Gastroesophageal sphincter (tissue), 4 donors: ENCODE results near the gene CYLD. TPM values are rescaled to one million over a fixed set of nuclear protein-coding genes. Genes with fewer than 3 reads are reported as not detected.

Experiments used
- ATAC-seq: fragments of 150-250 bp; one replicate; pipeline ENCODE4 v1.9.1; 2016; ENCODE audit warnings: mild to moderate bottlenecking, moderate library complexity
- H3K27ac ChIP-seq, 4 donors: fragments of 200-600 bp; sonication (generic) in 3 of 4; 1 replicate in 3 of 4; 2 replicates in 1 of 4; pipeline ENCODE4 v1.5.1; 2016 to 2019
- H3K27me3 ChIP-seq: fragments of 200-600 bp; sonication (generic); one replicate; pipeline ENCODE4 v1.5.1; 2019
- H3K36me3 ChIP-seq, 2 donors: fragments of 200-600 bp; sonication (generic); one replicate each; pipeline ENCODE4 v1.5.1; 2019; ENCODE audit warnings: control low read depth in 1 of 2
- H3K4me1 ChIP-seq, 3 donors: fragments of 200-600 bp; sonication (generic); 1 replicate in 2 of 3; 2 replicates in 1 of 3; pipeline ENCODE4 v1.5.1; 2016 to 2019; ENCODE audit warnings: control low read depth in 2 of 3
- H3K4me3 ChIP-seq, 2 donors: fragments of 200-600 bp; sonication (generic); one replicate each; pipeline ENCODE4 v1.5.1; 2019; ENCODE audit warnings: mild to moderate bottlenecking in 1 of 2, moderate library complexity in 1 of 2
- H3K9me3 ChIP-seq, 3 donors: fragments of 200-600 bp; sonication (generic); one replicate each; pipeline ENCODE4 v1.5.1; 2017 to 2019; ENCODE audit warnings: control low read depth in 2 of 3
- CTCF ChIP-seq, 4 experiments: fragments of 200-600 bp in 2 of 4; fragments of 450-650 bp in 2 of 4; sonication (generic) in 1 of 4; IDR thresholded peaks; one replicate each; pipeline ENCODE4 v1.5.1; 2017 to 2019; ENCODE audit warnings: antibody characterized with exemption in 4 of 4, mild to moderate bottlenecking in 2 of 4, moderate library complexity in 2 of 4
- EP300 ChIP-seq: sonication (generic); formaldehyde crosslinking; IDR thresholded peaks from one replicate; pipeline ENCODE4 v1.6.1; 2017; ENCODE audit warnings: antibody characterized with exemption, mild to moderate bottlenecking
- POLR2A ChIP-seq, 2 donors: fragments of 450-650 bp; IDR thresholded peaks; one replicate each; pipeline ENCODE4 v1.6.1; 2017; ENCODE audit warnings: antibody characterized with exemption in 2 of 2, mild to moderate bottlenecking in 2 of 2, moderate library complexity in 1 of 2
- POLR2AphosphoS5 ChIP-seq: sonication (generic); formaldehyde crosslinking; IDR thresholded peaks from one replicate; pipeline ENCODE4 v1.6.1; 2017; ENCODE audit warnings: antibody characterized with exemption
- WGBS, 2 donors: methylation state at CpG; one replicate each; pipeline ENCODE4 v1.1.5; 2018; ENCODE audit warnings: low coverage in 1 of 2; 5-methylcytosine and 5-hydroxymethylcytosine counted together
- total RNA-seq, 4 donors: library from RNA; depleted of rRNA; stranded (reverse); fragments of >200 nt; gene quantifications; one replicate each; pipeline ENCODE4 v1.1.0, GENCODE V29; 2016

CYLD gene
- total RNA-seq, 4 donors from 2014 or later = 39.2 to 82.5 (median 53.2) TPM

- Histone ChIP-seq H3K27ac (no peak overlapping the region), H3K9me3 (no peaks in the 10 kb centered on the region), H3K36me3 (no peaks in the 10 kb centered on the region), H3K27me3 (no peaks in the 10 kb centered on the region), H3K4me1 (no peaks in the 10 kb centered on the region), H3K4me3 (no peak overlapping the region)
- WGBS, 2 donors = 67% methylated on average over 6 of the region's 7 CpGs; no CpG with 5 or more reads in 1 of the 2 donors
- ATAC-seq = no peak
- TF ChIP-seq POLR2AphosphoS5 (no peak), CTCF (IDR thresholded peaks at IDR 0.05) (no peak), EP300 (no peak), POLR2A (IDR thresholded peaks at IDR 0.05) (no peak)
These were observed 70.2 kb downstream of the CYLD start for GRCh38 chr16:50812046-50812445.

- no peaks in the 10 kb centered on the region for H3K36me3 ChIP-seq
- H3K4me3 ChIP-seq = no peak overlapping the region
- WGBS, 2 donors = 77 to 84% methylated on average over 4 to 6 of the region's 9 CpGs
- no peak for ATAC-seq
- TF ChIP-seq POLR2AphosphoS5 = no peak
- no peak for TF ChIP-seq POLR2A (IDR thresholded peaks at IDR 0.05)
- TF ChIP-seq EP300 = no peak
- no peak for TF ChIP-seq CTCF (IDR thresholded peaks at IDR 0.05)
- no peak overlapping the region for H3K27ac ChIP-seq
- no peaks in the 10 kb centered on the region for H3K27me3 ChIP-seq
- H3K4me1 ChIP-seq = no peaks in the 10 kb centered on the region
- H3K9me3 ChIP-seq = no peaks in the 10 kb centered on the region
These were observed 71.1 kb downstream of the CYLD start for GRCh38 chr16:50812876-50813466.

GRCh38 chr16:50814052-50814451, 72.2 kb downstream of the CYLD start:
- Histone ChIP-seq H3K9me3 (no peaks in the 10 kb centered on the region), H3K4me3 (no peak overlapping the region), H3K27me3 (no peaks in the 10 kb centered on the region), H3K27ac (no peak overlapping the region), H3K4me1 (no peaks in the 10 kb centered on the region), H3K36me3 (no peaks in the 10 kb centered on the region)
- TF ChIP-seq CTCF (IDR thresholded peaks at IDR 0.05) = no peak
- no peak for TF ChIP-seq EP300
- no peak for TF ChIP-seq POLR2A (IDR thresholded peaks at IDR 0.05)
- ATAC-seq = no peak
- WGBS, 2 donors = 55 to 73% methylated on average over 2 to 4 of the region's 4 CpGs

- H3K27me3 ChIP-seq = no peaks in the 10 kb centered on the region
- no peaks in the 10 kb centered on the region for H3K36me3 ChIP-seq
- ATAC-seq = no peak
- H3K9me3 ChIP-seq = no peaks in the 10 kb centered on the region
- WGBS, 2 donors = 70 to 87% methylated on average over 3 to 6 of the region's 7 CpGs
- H3K4me1 ChIP-seq = no peaks in the 10 kb centered on the region
- TF ChIP-seq POLR2AphosphoS5 (no peak), CTCF (IDR thresholded peaks at IDR 0.05) (no peak), POLR2A (IDR thresholded peaks at IDR 0.05) (no peak)
- no peak overlapping the region for H3K27ac ChIP-seq
- no peak overlapping the region for H3K4me3 ChIP-seq
These were observed 72.7 kb downstream of the CYLD start for GRCh38 chr16:50814541-50814940.

- 60 to 73% methylated on average over 1 to 5 of the region's 7 CpGs for WGBS, 2 donors
- no peaks in the 10 kb centered on the region for H3K36me3 ChIP-seq
- no peaks in the 10 kb centered on the region for H3K9me3 ChIP-seq
- no peak overlapping the region for H3K27ac ChIP-seq
- TF ChIP-seq POLR2A (IDR thresholded peaks at IDR 0.05) (no peak), EP300 (no peak), POLR2AphosphoS5 (no peak), CTCF (IDR thresholded peaks at IDR 0.05) (no peak)
- H3K27me3 ChIP-seq = no peaks in the 10 kb centered on the region
- no peak for ATAC-seq
- H3K4me3 ChIP-seq = no peak overlapping the region
- H3K4me1 ChIP-seq = no peaks in the 10 kb centered on the region
These were observed 73.5 kb downstream of the CYLD start for GRCh38 chr16:50815382-50815781.
